RWPE2 (cell line): ENCODE data around the gene DLG4.
A peak's percentile ranks its signal among the peaks of the same experiment; 100 is the strongest.

Experiments used
- ATAC-seq: fragments of 200-7000 bp; cut with Tn5 transposase; 3 replicates; pipeline ENCODE4 v1.9.1; 2021; ENCODE audit warnings: low read depth
- DNase-seq: peaks from one replicate; pipeline ENCODE4 v3.0.0-alpha.2; 2020; ENCODE audit warnings: low spot score
- H3K27ac ChIP-seq: fragments of 450-650 bp; 2 replicates; pipeline ENCODE4 v1.5.1; 2017; ENCODE audit warnings: mild to moderate bottlenecking; ENCODE audit not compliant: poor library complexity, severe bottlenecking
- H3K27me3 ChIP-seq: fragments of 250-450 bp; sonication (Bioruptor Pico); 2 replicates; pipeline ENCODE4 v1.5.1; 2021; ENCODE audit warnings: mild to moderate bottlenecking, moderate library complexity; ENCODE audit not compliant: insufficient read depth, poor library complexity, severe bottlenecking
- H3K36me3 ChIP-seq: fragments of 250-450 bp; sonication (Bioruptor Pico); 2 replicates; pipeline ENCODE4 v1.5.1; 2020; ENCODE audit warnings: low read depth, mild to moderate bottlenecking, moderate library complexity
- H3K4me1 ChIP-seq: fragments of 250-450 bp; sonication (Bioruptor Pico); 2 replicates; pipeline ENCODE4 v1.5.1; 2021; ENCODE audit warnings: mild to moderate bottlenecking, moderate library complexity; ENCODE audit not compliant: insufficient read depth, poor library complexity, severe bottlenecking
- H3K4me3 ChIP-seq: fragments of 250-450 bp; sonication (Bioruptor Pico); 2 replicates; pipeline ENCODE4 v1.5.1; 2021; ENCODE audit warnings: mild to moderate bottlenecking, moderate library complexity; ENCODE audit not compliant: severe bottlenecking
- H3K9me3 ChIP-seq: fragments of 250-450 bp; sonication (Bioruptor Pico); 2 replicates; pipeline ENCODE4 v1.5.1; 2021; ENCODE audit warnings: mild to moderate bottlenecking, moderate library complexity; ENCODE audit not compliant: severe bottlenecking
- CTCF ChIP-seq: fragments of 450-650 bp; IDR thresholded peaks from one replicate; pipeline ENCODE4 v1.5.1; 2017; ENCODE audit warnings: mild to moderate bottlenecking, moderate library complexity; ENCODE audit not compliant: poor library complexity, severe bottlenecking

DLG4 gene

DNA sequence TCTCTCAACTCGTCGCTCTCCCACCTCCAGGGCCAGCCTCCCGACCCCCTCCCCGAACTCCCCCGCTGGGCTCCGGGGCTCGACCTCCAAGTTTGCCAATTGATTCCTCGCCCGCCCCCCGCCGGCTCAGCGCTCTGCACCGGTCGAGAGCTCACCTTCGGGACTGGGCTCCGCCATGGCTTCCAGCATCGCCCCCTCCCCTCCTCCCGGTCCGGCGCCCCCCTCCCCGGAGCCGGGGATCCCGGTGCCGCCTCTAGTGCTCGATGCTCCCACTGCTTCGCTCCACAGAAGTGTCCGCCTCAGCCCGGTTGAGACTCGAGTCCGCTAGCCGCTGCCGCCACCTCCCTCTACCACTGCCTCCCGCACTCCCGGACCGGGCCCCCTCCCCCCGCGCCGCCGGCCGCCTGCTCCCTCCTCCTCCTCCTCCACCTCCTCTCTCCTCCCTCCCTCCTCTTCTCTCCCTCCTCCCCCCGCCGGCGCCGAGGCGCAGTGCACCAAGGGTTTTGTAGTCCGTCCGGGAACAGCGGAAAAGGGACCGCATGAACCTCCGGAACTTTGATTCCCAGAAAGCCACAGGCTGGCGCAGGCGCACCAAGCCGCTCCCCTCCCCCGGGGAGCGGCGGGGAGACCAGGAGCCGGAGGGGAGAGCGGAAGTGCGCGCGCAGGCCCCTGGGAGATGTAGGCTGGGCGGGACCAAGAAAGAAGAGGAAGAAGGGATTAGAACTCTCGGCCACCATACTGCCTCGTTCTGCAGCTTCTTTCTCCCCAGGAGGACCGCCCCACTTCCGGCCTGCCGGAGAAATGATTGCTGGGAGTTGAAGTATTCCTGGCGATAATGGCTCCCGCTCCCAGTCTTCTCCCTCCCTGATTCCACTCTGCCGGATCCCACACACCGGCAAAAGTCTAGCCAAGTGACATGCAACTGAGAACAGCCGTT lies 19.7 kb upstream of the DLG4 start, which contains the start of gene PHF23:
Gene PHF23, minus strand, starts transcription at position 367 of the 937 bp plus-strand sequence. Its CDS starts 178 bp downstream, at position 189.
- peaks cover 4% of the 10 kb centered on the region for H3K4me1 ChIP-seq

GRCh38 chr17:7238420-7239090 lies 18.9 kb upstream of the DLG4 start:
- Histone ChIP-seq H3K27ac (peak overlapping the region; percentile 92), H3K36me3 (peaks cover 36% of the 10 kb centered on the region), H3K9me3 (no peaks in the 10 kb centered on the region), H3K27me3 (no peaks in the 10 kb centered on the region), H3K4me1 (peaks cover 4% of the 10 kb centered on the region), H3K4me3 (peak overlapping the region; percentile 60)
- TF ChIP-seq CTCF: no peak
- ATAC-seq: no peak
- no peak for DNase-seq

More for the DNA sequence above, 19.7 kb upstream of the DLG4 start, which contains the start of gene PHF23:
- H3K27ac ChIP-seq: peak within 1 kb of the TSS; percentile 92
- DNase-seq (peak; percentile 98), ATAC-seq (peak; percentile 70)
- H3K36me3 ChIP-seq: peaks cover 39% of the 10 kb centered on the region
- H3K4me3 ChIP-seq: peak within 1 kb of the TSS; percentile 60
- no peaks in the 10 kb centered on the region for H3K27me3 ChIP-seq
- no peaks in the 10 kb centered on the region for H3K9me3 ChIP-seq
- no peak for TF ChIP-seq CTCF

- no peak for TF ChIP-seq CTCF
- H3K27ac ChIP-seq: peak overlapping the region; percentile 92
- peaks cover 4% of the 10 kb centered on the region for H3K4me1 ChIP-seq
- H3K36me3 ChIP-seq: peaks cover 36% of the 10 kb centered on the region
- ATAC-seq (no peak), DNase-seq (no peak)
- no peaks in the 10 kb centered on the region for H3K27me3 ChIP-seq
- H3K4me3 ChIP-seq: peak overlapping the region; percentile 60
- H3K9me3 ChIP-seq: no peaks in the 10 kb centered on the region
Observed at GRCh38 chr17:7237761-7238419, 18.3 kb upstream of the DLG4 start.

- Histone ChIP-seq H3K36me3 (peaks cover 39% of the 10 kb centered on the region), H3K27ac (peak overlapping the region; percentile 92), H3K9me3 (no peaks in the 10 kb centered on the region), H3K4me3 (peak overlapping the region; percentile 60), H3K27me3 (no peaks in the 10 kb centered on the region), H3K4me1 (peaks cover 9% of the 10 kb centered on the region)
- ATAC-seq: no peak
- DNase-seq: no peak
- no peak for TF ChIP-seq CTCF
Observed at GRCh38 chr17:7237266-7237760, 17.7 kb upstream of the DLG4 start.
